HEK293 (cell line): ENCODE data around the gene CRYZL1.

Experiments used
- CTCF ChIA-PET: fragments of 350-600 bp; formaldehyde crosslinking; extraction: SDS; loops from one replicate; lab custom pipeline; 2021; ENCODE audit warnings: antibody characterized with exemption; lab: Yijun Ruan, JAX
- POLR2A ChIA-PET: fragments of 300-600 bp; formaldehyde crosslinking; extraction: SDS; loops from one replicate; lab custom pipeline; 2020; ENCODE audit warnings: antibody characterized with exemption, inconsistent platforms; lab: Yijun Ruan, JAX
- H3K27ac ChIP-seq: fragments of 200-500 bp; sonication (Bioruptor generic); 2 replicates; pipeline ENCODE4 v1.5.1; 2014; ENCODE audit warnings: low read depth, low read length, control low read depth, inconsistent platforms; ENCODE audit errors: extremely low read depth
- H3K36me3 ChIP-seq, 2 experiments: fragments of 200-500 bp in 1 of 2; sonication (Bioruptor generic) in 1 of 2; 1 replicate in 1 of 2; 2 replicates in 1 of 2; pipeline ENCODE4 v1.5.1; 2014 to 2017; ENCODE audit warnings: inconsistent platforms in 2 of 2, low read length in 2 of 2; ENCODE audit not compliant: control insufficient read depth in 2 of 2, insufficient read depth in 1 of 2
- H3K4me1 ChIP-seq: fragments of 200-500 bp; sonication (Bioruptor generic); 2 replicates; pipeline ENCODE4 v1.5.1; 2014; ENCODE audit warnings: mild to moderate bottlenecking, low read length, inconsistent platforms; ENCODE audit not compliant: control insufficient read depth, insufficient read depth
- H3K4me3 ChIP-seq: 2 replicates; pipeline ENCODE4 v1.5.1; 2011; ENCODE audit warnings: low read depth, mild to moderate bottlenecking, control low read depth, low read length, moderate library complexity
- H3K9me3 ChIP-seq: fragments of 200-500 bp; sonication (Bioruptor generic); 2 replicates; pipeline ENCODE4 v1.5.1; 2014; ENCODE audit warnings: low read depth, low read length, inconsistent platforms; ENCODE audit not compliant: control insufficient read depth, insufficient read depth
- IKZF3 ChIP-seq: fragments of 450-650 bp; IDR thresholded peaks from 2 replicates; pipeline ENCODE4 v1.5.0; 2018; ENCODE audit warnings: missing biosample characterization, mild to moderate bottlenecking, missing genetic modification characterization, moderate library complexity
- OSR2 ChIP-seq: fragments of 450-650 bp; formaldehyde crosslinking; IDR thresholded peaks from 2 replicates; pipeline ENCODE4 v1.5.1; 2016; ENCODE audit warnings: missing biosample characterization, missing genetic modification characterization
- PRDM2 ChIP-seq: fragments of 450-650 bp; formaldehyde crosslinking; IDR thresholded peaks from 2 replicates; pipeline ENCODE4 v1.5.1; 2016; ENCODE audit warnings: missing biosample characterization, missing genetic modification characterization, borderline replicate concordance
- SP2 ChIP-seq: fragments of 450-650 bp; formaldehyde crosslinking; IDR thresholded peaks from 2 replicates; pipeline ENCODE4 v1.5.1; 2016; ENCODE audit warnings: missing biosample characterization, missing genetic modification characterization
- ZBTB11 ChIP-seq: fragments of 450-650 bp; formaldehyde crosslinking; conservative IDR thresholded peaks from 2 replicates; pipeline ENCODE4 v1.5.1; 2016; ENCODE audit warnings: low read depth, missing biosample characterization, missing genetic modification characterization
- ZNF121 ChIP-seq: fragments of 450-650 bp; formaldehyde crosslinking; IDR thresholded peaks from 2 replicates; pipeline ENCODE4 v1.5.1; 2016; ENCODE audit warnings: missing biosample characterization, missing genetic modification characterization
- ZNF157 ChIP-seq: fragments of 450-650 bp; formaldehyde crosslinking; IDR thresholded peaks from 2 replicates; pipeline ENCODE4 v1.5.1; 2016; ENCODE audit warnings: missing biosample characterization, missing genetic modification characterization
- ZNF24 ChIP-seq: fragments of 450-650 bp; formaldehyde crosslinking; IDR thresholded peaks from 2 replicates; pipeline ENCODE4 v1.5.1; 2016; ENCODE audit warnings: missing biosample characterization, missing genetic modification characterization
- ZNF48 ChIP-seq: fragments of 450-650 bp; formaldehyde crosslinking; IDR thresholded peaks from 2 replicates; pipeline ENCODE4 v1.5.1; 2016; ENCODE audit warnings: missing biosample characterization, missing genetic modification characterization
- ZNF488 ChIP-seq: fragments of 450-650 bp; formaldehyde crosslinking; IDR thresholded peaks from 2 replicates; pipeline ENCODE4 v1.5.1; 2016; ENCODE audit warnings: missing biosample characterization, missing genetic modification characterization
- ZNF530 ChIP-seq: fragments of 450-650 bp; formaldehyde crosslinking; IDR thresholded peaks from 2 replicates; pipeline ENCODE4 v1.5.1; 2016; ENCODE audit warnings: low read depth, missing biosample characterization, missing genetic modification characterization
- ZNF792 ChIP-seq: fragments of 450-650 bp; formaldehyde crosslinking; IDR thresholded peaks from 2 replicates; pipeline ENCODE4 v1.5.1; 2016; ENCODE audit warnings: missing biosample characterization, missing genetic modification characterization
- ZNF830 ChIP-seq: fragments of 450-650 bp; IDR thresholded peaks from 2 replicates; pipeline ENCODE4 v1.5.0; 2018; ENCODE audit warnings: missing biosample characterization, missing genetic modification characterization, low read depth, mild to moderate bottlenecking, moderate library complexity
- ZXDB ChIP-seq: fragments of 450-650 bp; formaldehyde crosslinking; IDR thresholded peaks from 2 replicates; pipeline ENCODE4 v1.5.1; 2016; ENCODE audit warnings: missing biosample characterization, missing genetic modification characterization
- TF ChIP-seq, protein P1 (sequence below): fragments of 450-650 bp; formaldehyde crosslinking; IDR thresholded peaks from 2 replicates; pipeline ENCODE4 v1.5.1; 2016; ENCODE audit warnings: missing biosample characterization, missing genetic modification characterization
- TF ChIP-seq, protein P2 (sequence below): fragments of 450-650 bp; formaldehyde crosslinking; IDR thresholded peaks from 2 replicates; pipeline ENCODE4 v1.5.1; 2016; ENCODE audit warnings: missing biosample characterization, missing genetic modification characterization

The CRYZL1 gene

GRCh38 chr21:33645730-33646129 lies 4.2 kb upstream of the CRYZL1 start:
- POLR2A ChIA-PET, result interaction anchor here (1.7 kb wide), 1 partner anchor 10 kb away, joined by 4 read pairs; no protein-coding TSS in a partner anchor
- peaks cover 15% of the 10 kb centered on the region for H3K4me1 ChIP-seq
- TF ChIP-seq ZNF24 (tag by site-specific recombination) (no peak), IKZF3 (tag by site-specific recombination) (0 out of 2 replicates have a peak, but pooled peaks have one; percentile 31), ZXDB (tag by site-specific recombination) (no peak), ZNF48 (tag by site-specific recombination) (no peak), PRDM2 (tag by site-specific recombination) (no peak), ZNF488 (tag by site-specific recombination) (no peak), ZNF830 (tag by site-specific recombination) (no peak), ZBTB11 (tag by site-specific recombination) (no peak), SP2 (tag by site-specific recombination) (no peak), ZNF157 (tag by site-specific recombination) (no peak), ZNF530 (no peak), OSR2 (tag by site-specific recombination) (peak; percentile 10; the same call in 1 of the 2 replicates), ZNF792 (tag by site-specific recombination) (no peak), ZNF121 (tag by site-specific recombination) (no peak)
- TF ChIP-seq, protein P1, sequence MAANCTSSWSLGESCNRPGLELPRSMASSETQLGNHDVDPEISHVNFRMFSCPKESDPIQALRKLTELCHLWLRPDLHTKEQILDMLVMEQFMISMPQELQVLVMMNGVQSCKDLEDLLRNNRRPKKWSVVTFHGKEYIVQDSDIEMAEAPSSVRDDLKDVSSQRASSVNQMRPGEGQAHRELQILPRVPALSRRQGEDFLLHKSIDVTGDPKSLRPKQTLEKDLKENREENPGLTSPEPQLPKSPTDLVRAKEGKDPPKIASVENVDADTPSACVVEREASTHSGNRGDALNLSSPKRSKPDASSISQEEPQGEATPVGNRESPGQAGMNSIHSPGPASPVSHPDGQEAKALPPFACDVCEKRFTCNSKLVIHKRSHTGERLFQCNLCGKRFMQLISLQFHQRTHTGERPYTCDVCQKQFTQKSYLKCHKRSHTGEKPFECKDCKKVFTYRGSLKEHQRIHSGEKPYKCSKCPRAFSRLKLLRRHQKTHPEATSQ, result no peak
- TF ChIP-seq, protein P2, sequence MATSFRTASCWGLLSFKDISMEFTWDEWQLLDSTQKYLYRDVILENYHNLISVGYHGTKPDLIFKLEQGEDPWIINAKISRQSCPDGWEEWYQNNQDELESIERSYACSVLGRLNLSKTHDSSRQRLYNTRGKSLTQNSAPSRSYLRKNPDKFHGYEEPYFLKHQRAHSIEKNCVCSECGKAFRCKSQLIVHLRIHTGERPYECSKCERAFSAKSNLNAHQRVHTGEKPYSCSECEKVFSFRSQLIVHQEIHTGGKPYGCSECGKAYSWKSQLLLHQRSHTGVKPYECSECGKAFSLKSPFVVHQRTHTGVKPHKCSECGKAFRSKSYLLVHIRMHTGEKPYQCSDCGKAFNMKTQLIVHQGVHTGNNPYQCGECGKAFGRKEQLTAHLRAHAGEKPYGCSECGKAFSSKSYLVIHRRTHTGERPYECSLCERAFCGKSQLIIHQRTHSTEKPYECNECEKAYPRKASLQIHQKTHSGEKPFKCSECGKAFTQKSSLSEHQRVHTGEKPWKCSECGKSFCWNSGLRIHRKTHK (tag by site-specific recombination), result no peak
- no peak overlapping the region for H3K27ac ChIP-seq
- CTCF ChIA-PET, result interaction anchor here (1.5 to 2.0 kb wide), 2 partner anchors 99 to 210 kb away, joined by 3 to 9 read pairs; no protein-coding TSS in a partner anchor
- H3K36me3 ChIP-seq, result no peaks in the 10 kb centered on the region
- no peaks in the 10 kb centered on the region for H3K9me3 ChIP-seq
- H3K4me3 ChIP-seq, result no peak overlapping the region
